GM06990 (cell line): Measurements from ENCODE around the gene SPRR2A.
"Not testable (repeated sequence)": the region's sequence is repeated elsewhere in the genome, so short reads cannot be mapped to it uniquely, and the experiment has no call there.

Experiments
- DNase-seq: peaks from one replicate; pipeline ENCODE4 v3.0.0-alpha.2; 2011; ENCODE audit not compliant: insufficient read length; ENCODE audit errors: extremely low read depth
- H3K27me3 ChIP-seq: replicated peaks from 2 replicates; pipeline ENCODE4 v1.6.0; 2011; ENCODE audit warnings: low read length; ENCODE audit not compliant: control insufficient read depth, insufficient read depth
- H3K36me3 ChIP-seq: 2 replicates; pipeline ENCODE4 v1.5.1; 2011; ENCODE audit warnings: low read length; ENCODE audit not compliant: control insufficient read depth, insufficient read depth
- H3K4me3 ChIP-seq: replicated peaks from 2 replicates; pipeline ENCODE4 v1.5.1; 2011; ENCODE audit warnings: low read depth, mild to moderate bottlenecking, control low read depth, low read length
- CTCF ChIP-seq: IDR thresholded peaks from 2 replicates; pipeline ENCODE4 v1.5.1; 2011; ENCODE audit warnings: low read length, control low read depth, mild to moderate bottlenecking, inconsistent platforms; ENCODE audit not compliant: insufficient read depth, poor library complexity, severe bottlenecking

The SPRR2A gene

GRCh38 chr1:153058154-153058553 lies 842 bp upstream of the SPRR2A start:
- H3K27me3 ChIP-seq, result no peaks in the 10 kb centered on the region; the same call in 1 of the 2 replicates
- DNase-seq, result no peak
- peak; percentile 6 for TF ChIP-seq CTCF

DNA sequence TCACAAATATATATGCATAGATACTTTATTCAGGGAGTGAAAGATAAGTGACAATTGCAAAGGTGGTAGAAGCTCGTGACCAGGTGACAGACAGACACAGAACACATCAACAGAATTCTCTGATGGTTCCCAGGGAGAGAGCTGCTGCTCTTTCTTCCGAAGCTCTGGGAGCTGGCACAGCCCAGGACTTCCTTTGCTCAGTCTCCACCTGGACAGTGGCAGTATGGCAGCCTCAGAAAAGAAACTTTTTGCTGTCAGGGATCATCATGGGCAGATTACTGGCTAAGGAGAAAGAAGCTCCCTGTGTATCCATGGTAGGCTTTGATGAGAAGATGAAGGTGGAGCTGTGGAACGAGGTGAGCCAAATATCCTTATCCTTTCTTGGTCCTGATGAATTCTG lies 1.2 kb downstream of the SPRR2A start:
- not testable (repeated sequence) for H3K4me3 ChIP-seq, DNase-seq, H3K36me3 ChIP-seq, H3K27me3 ChIP-seq

More at GRCh38 chr1:153058154-153058553, 842 bp upstream of the SPRR2A start:
- Histone ChIP-seq H3K36me3 (no peaks in the 10 kb centered on the region), H3K4me3 (no peak overlapping the region)

DNA sequence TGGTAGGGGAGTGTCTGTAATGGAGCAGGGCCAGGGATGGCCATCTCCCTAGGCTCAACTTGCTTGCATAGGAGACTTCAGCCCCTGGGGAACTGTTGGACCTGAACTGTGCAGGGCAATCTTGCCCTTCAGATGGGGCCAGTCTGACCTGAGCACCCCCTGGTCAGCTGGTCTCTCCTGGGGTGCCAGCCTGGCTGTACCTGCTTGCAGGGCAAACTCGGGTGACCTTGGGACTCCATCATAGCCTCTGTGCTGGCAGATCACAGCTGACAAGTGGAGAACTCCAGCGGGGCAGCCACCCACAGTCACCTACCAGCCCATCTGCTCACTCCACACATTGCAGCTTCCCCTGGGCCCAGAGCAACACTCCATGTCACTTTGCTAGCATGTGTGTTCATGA lies 8.1 kb downstream of the SPRR2A start:
- no peak overlapping the region for H3K4me3 ChIP-seq
- no peak for TF ChIP-seq CTCF
- H3K36me3 ChIP-seq, result no peaks in the 10 kb centered on the region
- no peaks in the 10 kb centered on the region for H3K27me3 ChIP-seq
- DNase-seq, result no peak

- no peak for TF ChIP-seq CTCF
- no peaks in the 10 kb centered on the region for H3K36me3 ChIP-seq
- H3K27me3 ChIP-seq, result no peaks in the 10 kb centered on the region
- no peak for DNase-seq
- H3K4me3 ChIP-seq, result no peak within 1 kb of the TSS
Observed at GRCh38 chr1:153040950-153041631, 16.2 kb downstream of the SPRR2A start, which contains the start of gene SPRR2D. TSS of gene SPRR2D (minus strand) at chr1:153041120. CDS start at chr1:153040346, 774 bp downstream.

DNA sequence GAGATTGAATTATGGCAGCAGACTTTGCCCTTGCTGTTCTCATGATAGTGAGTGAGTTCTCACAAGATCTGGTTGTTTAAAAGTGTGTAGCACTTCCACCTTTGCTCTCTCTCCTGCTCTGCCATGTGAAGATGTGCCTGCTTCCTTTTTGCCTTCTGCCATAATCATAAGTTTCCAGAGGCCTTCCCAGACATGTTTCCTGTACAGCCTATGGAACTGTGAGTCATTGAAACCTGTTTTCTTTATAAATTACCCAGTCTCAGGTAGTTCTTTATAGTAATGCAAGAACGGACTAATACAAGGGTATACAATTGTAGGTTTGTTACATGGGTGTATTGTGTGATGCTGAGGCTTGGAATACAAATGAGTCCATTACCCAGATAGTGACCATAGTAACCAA lies 22.1 kb downstream of the SPRR2A start:
- DNase-seq, result no peak
- TF ChIP-seq CTCF, result no peak

DNA sequence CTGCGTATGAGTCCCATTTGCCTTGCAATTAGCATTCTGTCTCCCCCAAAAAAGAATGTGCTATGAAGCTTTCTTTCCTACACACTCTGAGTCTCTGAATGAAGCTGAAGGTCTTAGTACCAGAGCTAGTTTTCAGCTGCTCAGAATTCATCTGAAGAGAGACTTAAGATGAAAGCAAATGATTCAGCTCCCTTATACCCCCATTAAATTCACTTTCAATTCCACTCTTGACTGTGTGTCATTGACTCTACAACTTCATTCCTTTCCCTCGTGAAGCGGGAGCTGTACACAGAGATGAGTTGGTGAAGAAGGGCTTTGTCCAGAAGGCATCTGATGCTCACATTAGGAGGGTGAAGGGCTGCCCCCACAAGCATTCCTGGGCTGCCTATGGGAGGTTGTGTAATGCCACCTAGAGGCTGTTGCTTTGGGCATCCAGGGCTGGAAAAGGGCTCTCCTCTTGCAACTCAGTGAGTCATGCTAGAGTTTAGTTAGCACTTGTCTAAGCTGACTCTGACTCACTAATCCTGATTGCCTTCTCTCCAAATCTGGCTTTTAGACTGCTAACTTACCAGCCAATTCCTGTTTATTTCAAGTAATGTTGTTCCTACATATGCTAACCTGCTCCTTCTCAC lies 24.5 kb downstream of the SPRR2A start:
- H3K36me3 ChIP-seq, result no peaks in the 10 kb centered on the region
- no peak for DNase-seq
- TF ChIP-seq CTCF, result peak; percentile 46
- H3K27me3 ChIP-seq, result 0 out of 2 replicates have a peak, but pooled peaks cover 1% of the 10 kb centered on the region
- H3K4me3 ChIP-seq, result no peak overlapping the region

More for the DNA sequence above, 22.1 kb downstream of the SPRR2A start:
- H3K36me3 ChIP-seq, result no peaks in the 10 kb centered on the region
- 0 out of 2 replicates have a peak, but pooled peaks cover 1% of the 10 kb centered on the region for H3K27me3 ChIP-seq
- no peak overlapping the region for H3K4me3 ChIP-seq
